Ovary (tissue), 3 donors: ENCODE measurements around the gene TSPAN5.

ENCODE experiments used
- POLR2A ChIP-seq: fragments of 450-650 bp; IDR thresholded peaks from one replicate; pipeline ENCODE4 v1.6.1; 2017; ENCODE audit warnings: antibody characterized with exemption, mild to moderate bottlenecking, moderate library complexity
- TF ChIP-seq, protein P1 (sequence below), 3 donors: fragments of 450-650 bp in 2 of 3; fragments of 200-600 bp in 1 of 3; IDR thresholded peaks; one replicate each; pipeline versions ENCODE4 v1.5.1 to v1.8.0; 2016 to 2022; ENCODE audit warnings: antibody characterized with exemption in 3 of 3, mild to moderate bottlenecking in 1 of 3
- donor health status: DM: no; HTN: no; CAD: no.

- TF ChIP-seq POLR2A, result peak; percentile 15
- TF ChIP-seq, protein P1, sequence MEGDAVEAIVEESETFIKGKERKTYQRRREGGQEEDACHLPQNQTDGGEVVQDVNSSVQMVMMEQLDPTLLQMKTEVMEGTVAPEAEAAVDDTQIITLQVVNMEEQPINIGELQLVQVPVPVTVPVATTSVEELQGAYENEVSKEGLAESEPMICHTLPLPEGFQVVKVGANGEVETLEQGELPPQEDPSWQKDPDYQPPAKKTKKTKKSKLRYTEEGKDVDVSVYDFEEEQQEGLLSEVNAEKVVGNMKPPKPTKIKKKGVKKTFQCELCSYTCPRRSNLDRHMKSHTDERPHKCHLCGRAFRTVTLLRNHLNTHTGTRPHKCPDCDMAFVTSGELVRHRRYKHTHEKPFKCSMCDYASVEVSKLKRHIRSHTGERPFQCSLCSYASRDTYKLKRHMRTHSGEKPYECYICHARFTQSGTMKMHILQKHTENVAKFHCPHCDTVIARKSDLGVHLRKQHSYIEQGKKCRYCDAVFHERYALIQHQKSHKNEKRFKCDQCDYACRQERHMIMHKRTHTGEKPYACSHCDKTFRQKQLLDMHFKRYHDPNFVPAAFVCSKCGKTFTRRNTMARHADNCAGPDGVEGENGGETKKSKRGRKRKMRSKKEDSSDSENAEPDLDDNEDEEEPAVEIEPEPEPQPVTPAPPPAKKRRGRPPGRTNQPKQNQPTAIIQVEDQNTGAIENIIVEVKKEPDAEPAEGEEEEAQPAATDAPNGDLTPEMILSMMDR (IDR thresholded peaks at IDR 0.05), result peak; percentile 59 to 88 (median 72)
Observed at GRCh38 chr4:98467627-98468072, 190.8 kb downstream of the TSPAN5 start.
